Amniotic epithelial cell (primary cell): ENCODE measurements around the gene KAT7.
"Not testable (repeated sequence)": the region's sequence is repeated elsewhere in the genome, so short reads cannot be mapped to it uniquely, and the experiment has no call there.

Source experiments
- DNase-seq: peaks from one replicate; pipeline ENCODE4 v3.0.0-alpha.2; 2010; ENCODE audit warnings: low read depth

KAT7 gene

DNA sequence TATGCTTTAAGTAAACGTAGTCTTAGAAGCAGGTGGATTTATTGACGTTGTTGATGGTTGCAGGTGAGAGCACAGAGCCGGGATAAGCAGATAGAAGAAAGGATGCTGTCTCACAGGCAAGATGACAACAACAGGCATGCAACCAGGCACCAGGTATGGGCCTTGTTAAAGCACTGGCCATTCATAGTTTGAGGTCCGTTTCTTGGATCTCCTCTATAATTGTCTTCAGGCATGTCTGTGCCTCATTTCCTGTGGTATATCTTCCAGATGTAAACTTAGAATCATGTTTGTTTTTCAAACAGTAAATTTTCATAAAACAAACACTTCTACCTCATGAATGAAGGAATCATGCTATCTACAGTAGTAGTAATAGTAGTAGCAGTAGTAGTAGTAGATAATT is 20.6 kb downstream of the KAT7 start:
- DNase-seq: no peak

DNA sequence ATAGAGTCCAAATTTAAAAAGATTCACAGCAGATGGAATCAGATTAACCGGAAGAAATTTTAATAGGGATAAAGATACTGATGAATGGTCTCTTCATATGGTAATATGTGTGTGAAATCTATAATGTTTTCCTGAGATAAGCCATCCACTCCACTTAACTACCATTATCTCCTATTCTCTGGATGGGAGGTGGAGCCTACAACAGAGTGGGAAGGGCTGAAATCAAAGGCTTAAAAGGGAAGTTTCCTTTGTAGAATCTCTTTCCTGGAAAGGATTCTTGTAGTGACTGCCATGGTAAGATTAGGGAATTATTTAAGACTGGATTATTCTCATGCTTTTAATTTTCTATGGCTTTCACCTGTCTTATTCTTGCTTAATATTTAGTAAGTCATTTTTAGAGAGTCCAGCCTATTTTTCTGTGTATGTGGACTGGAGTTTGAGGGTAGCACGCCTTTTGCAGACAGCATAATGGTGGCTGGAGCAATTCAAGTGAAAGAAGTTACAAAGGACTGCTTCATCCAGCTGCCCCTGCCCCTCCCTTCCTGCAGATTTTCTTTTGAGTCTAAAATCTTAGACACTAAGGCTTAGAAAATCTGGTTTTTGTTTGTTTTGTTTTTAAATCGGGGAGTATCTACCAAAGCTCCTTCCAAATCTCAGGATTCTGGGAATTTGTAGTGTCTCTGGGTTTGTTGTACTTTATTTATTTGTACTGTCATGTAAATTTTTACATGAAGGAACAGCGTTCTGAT is 26.5 kb downstream of the KAT7 start:
- no peak for DNase-seq

GRCh38 chr17:49815761-49816281 is 27.3 kb downstream of the KAT7 start:
- DNase-seq: peak; percentile 26

DNA sequence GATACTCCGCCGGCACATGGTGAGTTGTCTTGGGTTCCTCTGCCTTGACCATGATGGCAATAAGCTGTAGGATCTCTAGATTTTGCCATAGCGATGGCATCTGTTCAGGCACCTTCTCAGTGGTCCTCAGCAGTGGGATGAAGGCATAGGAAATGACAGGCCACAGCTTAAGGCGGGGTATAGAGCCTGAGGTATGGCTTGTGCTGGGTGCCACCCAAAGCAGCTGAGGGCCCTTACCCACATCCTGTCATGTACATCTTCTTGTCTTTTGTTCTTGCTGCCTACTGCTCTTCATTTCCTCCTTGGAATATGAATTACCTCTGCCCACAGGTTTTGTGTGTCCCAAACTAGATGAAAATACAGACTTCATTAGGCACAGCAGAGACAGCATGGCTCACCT is 29.5 kb downstream of the KAT7 start:
- no peak for DNase-seq

DNA sequence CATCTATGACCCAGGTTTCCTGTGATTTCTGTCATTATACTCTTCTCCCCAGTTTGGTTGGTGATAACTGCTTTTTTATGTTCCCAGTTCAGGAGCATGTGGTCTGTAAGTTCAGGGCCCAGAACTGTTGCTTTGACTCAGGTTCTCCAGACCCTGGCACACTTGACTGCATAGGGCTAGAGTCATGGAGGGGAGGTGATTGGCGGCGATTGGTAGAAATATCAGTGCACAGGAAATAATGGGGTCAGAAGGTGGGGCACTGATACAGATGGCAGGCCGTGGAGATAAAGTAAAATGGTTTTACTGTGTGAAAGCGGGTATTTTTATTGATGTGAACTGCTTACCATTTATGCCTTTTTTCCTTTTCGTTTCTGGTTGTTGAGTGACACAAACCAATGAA is 30.7 kb downstream of the KAT7 start:
- no peak for DNase-seq

- DNase-seq: no peak
Observed at GRCh38 chr17:49819651-49820050, 31.2 kb downstream of the KAT7 start.

GRCh38 chr17:49820773-49821172 is 32.3 kb downstream of the KAT7 start:
- no peak for DNase-seq

DNA sequence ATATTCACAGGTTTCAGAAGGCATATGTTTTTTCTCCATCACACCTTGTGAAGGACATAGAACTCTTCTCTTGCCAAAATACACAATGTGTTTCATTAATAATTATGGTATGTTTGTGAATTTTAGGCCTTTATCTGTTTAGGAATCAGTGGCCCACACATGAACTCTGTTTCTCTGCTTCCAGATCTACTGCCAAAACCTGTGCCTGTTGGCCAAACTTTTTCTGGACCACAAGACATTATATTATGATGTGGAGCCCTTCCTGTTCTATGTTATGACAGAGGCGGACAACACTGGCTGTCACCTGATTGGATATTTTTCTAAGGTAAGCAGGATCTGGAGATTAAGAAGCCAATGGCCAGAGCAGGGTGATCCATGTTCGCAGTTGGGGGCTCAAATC is 33.0 kb downstream of the KAT7 start:
- no peak for DNase-seq

- DNase-seq: no peak
Observed at GRCh38 chr17:49821916-49822315, 33.4 kb downstream of the KAT7 start.

DNA sequence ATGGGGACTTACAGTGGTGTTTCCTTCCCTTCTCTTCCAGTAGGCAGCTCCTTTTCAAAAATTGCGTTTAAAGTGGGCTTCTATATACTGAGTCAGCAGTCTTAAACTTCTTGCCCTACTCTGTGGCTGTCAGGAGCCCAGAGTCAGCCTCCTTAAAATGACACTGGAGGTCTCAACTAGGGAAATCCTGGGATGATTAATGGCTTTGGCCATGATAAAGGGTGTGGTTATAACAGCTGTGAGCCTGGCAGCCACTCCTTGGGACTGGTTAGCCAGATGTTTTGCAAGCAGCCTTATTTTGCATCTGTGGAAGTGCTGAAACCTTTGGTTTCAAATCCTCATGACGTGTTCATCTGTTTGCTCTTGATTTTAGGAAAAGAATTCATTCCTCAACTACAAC is 34.3 kb downstream of the KAT7 start:
- peak; percentile 74 for DNase-seq

DNA sequence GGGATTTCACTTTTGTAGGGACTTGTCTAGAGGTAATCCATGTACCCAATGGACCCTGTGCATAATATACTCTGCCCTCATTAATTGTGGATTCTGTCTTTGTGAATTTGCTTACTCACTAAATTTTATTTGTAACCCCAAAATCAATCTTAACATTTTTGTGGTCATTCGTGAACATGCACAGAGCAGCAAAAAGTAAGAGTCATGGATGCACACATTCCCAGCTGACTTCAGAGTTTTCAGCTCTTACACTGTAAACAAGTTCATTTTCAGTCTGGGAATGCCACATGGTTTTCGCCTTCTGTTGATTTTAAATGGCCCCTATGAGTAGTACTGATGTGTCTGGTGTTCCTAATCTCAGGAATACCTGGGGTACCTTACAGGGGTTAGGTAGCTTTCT is 35.1 kb downstream of the KAT7 start:
- peak; percentile 90 for DNase-seq

GRCh38 chr17:49825645-49826044 is 37.2 kb downstream of the KAT7 start:
- no peak for DNase-seq

- DNase-seq: not testable (repeated sequence)
Observed at GRCh38 chr17:49828325-49828724, 39.8 kb downstream of the KAT7 start.

DNA sequence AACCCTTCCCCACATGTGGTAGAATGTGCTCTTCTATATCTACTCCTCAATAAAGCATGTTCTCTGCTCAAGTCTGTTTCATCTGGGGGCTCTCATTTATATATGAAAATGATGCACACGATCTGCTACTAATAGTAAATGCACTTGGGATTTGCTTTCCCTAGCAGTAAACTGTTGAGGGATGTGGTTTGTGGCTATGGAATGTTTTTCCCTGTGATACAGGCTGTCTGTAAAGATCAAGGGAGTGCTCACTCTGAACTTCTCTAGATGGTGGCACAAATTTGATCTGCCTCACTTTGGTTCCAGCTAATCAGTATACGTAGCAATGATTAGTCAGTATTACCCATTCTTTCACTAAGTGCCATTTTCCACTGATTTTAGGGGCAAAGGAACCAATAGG is 40.5 kb downstream of the KAT7 start:
- DNase-seq: no peak

DNA sequence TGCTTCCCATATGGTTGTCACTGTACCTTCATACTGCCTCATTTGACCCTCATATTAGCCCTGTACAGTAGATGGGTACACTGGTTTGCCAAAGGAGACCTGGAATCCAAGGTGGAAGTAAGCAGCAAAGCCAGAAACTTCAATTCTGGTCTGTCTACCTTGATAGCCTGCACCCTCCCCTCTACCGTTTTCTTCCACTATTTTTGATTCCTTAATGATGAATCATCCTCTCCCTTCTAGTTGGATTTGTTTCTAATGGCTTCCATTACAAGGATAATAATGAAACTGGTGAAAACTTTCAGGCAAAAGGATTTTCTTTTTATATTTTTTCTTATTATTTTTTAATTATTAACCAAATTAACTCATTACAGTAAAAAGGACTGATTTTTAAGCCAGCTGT is 42.1 kb downstream of the KAT7 start:
- peak; percentile 27 for DNase-seq

GRCh38 chr17:49832840-49833599 is 44.5 kb downstream of the KAT7 start:
- DNase-seq: no peak

DNA sequence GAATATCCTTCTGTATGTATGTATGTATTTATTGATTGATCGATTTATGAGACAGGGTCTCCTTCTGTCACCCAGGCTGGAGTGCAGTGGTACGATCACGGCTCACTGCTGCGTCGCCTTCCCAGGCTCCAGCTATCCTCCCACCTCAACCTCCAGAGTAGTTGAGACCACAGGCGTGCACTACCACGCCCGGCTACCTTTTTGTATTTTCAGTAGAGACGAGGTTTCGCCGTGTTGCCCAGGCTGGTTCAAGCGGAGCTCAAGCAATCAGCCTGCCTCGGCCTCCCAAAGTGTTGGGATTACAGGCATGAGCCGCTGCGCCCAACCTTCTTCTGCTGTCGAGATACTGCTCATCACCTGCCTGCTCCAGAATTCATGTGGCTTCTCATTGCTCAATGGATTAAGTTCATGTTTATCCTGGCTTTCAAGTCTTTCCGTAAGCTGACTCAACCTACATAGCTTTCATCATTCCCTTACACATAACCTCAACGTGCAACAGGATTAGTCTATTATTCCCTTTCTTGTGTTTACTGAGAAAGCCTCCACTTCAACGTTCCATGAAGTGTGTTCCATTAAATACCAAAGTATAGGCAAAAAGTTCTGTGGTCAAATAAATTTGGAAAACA is 45.8 kb downstream of the KAT7 start:
- DNase-seq: peak; percentile 98

DNA sequence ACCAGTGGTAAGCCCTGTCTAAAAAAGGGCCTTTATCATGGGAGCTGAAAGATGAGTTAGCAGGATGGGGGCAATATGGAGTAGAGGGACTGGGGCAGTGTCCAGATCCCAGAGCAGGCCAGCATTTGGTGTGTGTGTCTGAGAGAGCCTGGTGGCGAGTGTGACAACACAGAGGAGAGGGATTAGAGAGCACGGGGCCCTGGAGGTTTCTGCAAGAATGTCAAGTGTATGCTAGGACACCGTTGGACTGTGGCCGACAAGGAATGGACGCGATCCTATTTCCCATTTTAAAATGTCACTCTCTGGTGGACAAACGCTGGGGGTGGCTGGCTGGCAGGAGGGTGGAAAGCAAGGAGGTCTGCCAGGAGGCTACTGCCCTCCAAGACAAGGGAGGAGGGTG is 47.0 kb downstream of the KAT7 start:
- DNase-seq: no peak

- DNase-seq: peak; percentile 94
Observed at GRCh38 chr17:49836111-49837030, 47.9 kb downstream of the KAT7 start.

GRCh38 chr17:49839455-49839854 is 51.0 kb downstream of the KAT7 start:
- DNase-seq: no peak

- no peak for DNase-seq
Observed at GRCh38 chr17:49841548-49841947, 53.1 kb downstream of the KAT7 start.

- DNase-seq: no peak
Observed at GRCh38 chr17:49842371-49842770, 53.9 kb downstream of the KAT7 start.
